ENCODE measurements around the gene ABCA7.
"Not testable (repeated sequence)": the region's sequence is repeated elsewhere in the genome, so short reads cannot be mapped to it uniquely, and the experiment has no call there.

ABCA7 gene

DNA sequence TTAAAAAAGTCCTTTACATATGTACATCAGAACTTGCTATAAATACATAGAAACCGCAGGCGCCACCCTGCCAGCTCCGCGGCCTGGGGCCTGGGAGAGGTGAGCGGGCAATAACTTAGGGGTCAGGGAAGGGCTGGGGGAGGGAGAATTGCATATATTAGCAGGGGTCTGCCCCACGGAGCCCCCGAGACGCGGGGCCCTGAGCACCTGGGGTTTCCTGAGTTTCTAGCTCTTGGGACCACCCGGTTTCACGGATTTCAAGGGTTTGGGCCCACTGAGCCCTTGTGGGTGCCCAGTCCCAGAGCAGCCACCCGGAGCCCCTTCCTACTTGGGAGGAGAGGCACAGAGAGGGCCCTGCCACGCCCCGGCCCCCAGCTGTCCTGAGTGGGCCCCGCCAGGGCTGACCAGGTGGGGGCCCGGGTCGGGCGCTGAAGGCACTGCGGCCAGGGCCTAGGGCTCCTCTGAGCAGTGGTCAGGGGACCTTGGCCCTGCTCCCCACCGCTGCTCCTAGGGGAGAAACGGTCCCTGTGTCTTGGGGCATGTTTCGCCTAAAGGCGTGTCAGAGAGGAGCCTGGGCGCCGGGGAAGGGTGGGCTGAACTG, 67.9 kb downstream of the ABCA7 start:
- DNase-seq, result no peak

- DNase-seq, result no peak
These were observed 68.6 kb downstream of the ABCA7 start for GRCh38 chr19:1108291-1109031.

DNA sequence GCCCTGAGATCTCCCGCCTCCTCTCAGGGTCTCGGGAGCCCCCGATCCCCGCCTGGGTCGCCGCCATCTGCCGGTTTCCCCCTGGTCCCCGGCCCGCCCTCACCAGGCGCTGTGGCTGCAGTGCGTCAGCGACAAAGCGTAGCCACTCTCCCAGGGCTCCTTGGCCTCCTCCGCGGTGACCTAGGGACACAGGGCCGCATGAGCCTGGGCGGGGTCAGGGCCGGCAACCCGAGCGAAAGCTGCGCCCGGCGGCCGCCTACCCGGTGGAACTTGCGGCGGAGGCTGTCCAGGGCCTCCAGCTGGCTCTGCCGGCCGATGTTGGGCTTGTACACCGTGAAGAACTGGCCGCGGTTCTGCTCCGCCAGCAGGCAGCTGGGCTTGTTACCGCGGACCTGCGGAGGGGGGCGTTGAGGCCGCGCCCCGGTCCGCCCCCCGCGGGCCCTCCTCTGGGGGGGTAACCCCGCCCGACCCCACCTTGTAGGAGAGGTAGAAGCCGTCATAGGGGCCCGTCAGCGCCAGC, 69.2 kb downstream of the ABCA7 start:
- no peak for DNase-seq

DNA sequence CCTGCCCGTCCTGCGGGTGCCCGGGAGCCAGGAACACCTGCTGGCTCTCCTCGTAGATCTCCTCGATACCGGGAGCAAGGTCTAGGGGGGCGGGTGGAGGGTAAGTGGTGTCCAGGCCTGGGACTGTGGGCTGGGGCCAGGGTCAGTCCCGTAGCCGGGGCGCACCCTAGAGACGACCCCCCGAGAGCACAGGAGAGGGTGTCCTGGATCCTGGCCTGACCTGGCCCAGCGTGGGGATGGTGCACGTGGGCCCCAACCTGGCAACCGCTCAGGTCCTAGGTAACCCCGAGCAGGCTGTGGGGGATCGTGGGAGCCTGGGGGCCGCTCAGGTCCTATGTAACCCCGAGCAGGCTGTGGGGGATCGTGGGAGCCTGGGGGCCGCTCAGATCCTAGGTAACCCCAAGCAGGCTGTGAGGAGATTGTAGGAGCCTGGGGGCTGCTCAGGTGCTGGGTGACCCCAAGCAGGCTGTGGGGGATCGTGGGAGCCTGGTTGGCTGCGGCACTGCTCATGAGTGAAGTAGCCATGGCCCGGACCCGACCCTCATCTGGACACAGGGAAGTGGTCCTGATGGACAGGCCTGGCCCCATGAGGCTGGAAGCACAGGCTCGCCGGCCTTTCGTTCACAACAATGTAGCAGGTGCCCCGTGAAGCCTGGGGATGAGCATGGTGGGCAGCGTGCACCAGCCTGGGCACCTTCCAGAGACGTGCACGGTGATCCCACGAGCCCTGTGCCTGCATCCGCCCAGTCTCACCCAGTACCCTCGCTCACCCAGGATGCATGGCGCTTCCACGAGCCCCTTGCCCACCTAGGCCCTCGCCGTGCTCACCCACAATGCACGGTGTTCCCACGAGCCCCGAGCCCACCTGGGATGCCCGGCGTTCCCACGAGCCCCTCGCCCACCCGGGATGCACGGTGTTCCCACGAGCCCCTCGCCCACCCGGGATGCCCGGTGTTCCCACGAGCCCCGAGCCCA, 70.1 kb downstream of the ABCA7 start:
- no peak for DNase-seq

DNA sequence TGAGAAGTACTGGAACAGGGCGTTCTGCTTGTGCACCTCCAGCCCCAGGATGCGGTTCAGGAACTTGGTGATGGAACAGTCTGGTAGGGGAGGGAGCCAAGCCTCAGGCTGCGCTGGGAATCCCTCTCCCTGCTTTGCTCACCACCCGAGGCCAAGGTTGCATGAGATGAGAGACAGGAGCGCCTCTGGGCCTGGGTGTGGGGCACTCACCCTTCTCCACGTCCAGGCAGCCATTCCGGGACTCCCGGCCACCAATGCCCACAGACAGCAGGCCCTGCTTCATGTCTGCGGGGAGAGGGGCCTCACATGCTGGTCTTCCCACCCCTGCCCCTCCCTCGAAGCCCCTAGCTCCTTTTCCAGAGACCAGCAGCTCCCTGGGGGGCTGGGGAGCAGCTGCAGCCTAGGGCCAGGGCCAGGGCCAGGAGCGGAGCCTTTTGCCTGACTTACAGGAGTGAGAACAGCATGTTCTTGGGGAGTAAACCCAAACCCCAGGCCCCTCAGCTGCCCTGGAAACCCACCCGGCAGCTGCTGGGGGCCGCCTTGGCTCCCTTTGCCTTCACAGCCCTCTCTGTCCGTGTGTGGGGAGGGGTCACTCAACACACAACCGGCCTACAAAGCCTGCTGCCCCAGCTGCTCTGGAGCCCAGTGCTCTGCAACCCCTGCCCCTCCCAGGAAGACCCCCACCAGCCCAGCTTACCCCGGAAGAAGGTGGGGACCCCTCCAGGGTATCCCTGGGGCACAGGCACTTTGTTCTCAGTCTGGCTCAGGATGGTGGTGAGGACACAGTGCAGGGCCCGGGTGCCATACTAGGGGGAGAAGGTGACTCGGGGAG, 71.1 kb downstream of the ABCA7 start:
- DNase-seq, result no peak

- no peak for DNase-seq
These were observed 71.8 kb downstream of the ABCA7 start for GRCh38 chr19:1111641-1112267.

DNA sequence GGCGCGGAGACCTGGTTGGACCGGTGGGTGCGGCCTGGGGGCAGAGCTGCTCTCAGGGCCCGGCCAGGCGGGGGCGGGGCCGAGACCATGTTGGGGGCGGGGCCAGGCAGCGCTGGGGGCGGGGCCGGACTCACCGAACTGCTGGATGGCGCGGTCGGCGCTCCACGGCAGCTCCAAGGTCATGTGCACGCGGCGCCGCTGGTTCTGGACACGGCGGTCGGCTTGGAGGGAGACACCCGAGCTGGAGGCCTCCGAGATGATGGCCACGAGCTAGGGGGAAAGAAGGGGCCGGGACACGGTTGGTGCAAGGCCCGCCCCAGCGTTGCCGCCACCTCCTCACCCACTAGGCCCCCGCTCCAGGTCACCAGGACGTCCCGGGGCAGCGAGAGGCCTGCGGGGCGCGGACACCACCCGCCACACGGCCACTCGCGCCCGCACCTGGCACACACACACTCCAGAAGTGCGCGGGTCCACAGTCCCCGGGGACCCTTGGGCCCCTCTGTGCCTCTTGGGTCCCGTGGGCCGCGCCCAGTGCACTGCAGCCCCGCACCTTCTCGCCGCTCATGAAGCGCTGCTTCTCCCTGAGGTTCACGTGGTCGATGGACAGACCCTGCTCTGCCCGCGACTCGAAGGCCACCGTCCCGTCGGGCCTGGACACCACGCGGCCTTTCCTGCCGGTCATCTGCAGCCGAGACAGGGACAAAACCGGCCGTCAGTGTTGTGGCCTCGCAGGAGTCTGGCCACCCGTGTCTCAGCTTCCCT, 72.5 kb downstream of the ABCA7 start:
- DNase-seq, result peak; percentile 51 to 53

DNA sequence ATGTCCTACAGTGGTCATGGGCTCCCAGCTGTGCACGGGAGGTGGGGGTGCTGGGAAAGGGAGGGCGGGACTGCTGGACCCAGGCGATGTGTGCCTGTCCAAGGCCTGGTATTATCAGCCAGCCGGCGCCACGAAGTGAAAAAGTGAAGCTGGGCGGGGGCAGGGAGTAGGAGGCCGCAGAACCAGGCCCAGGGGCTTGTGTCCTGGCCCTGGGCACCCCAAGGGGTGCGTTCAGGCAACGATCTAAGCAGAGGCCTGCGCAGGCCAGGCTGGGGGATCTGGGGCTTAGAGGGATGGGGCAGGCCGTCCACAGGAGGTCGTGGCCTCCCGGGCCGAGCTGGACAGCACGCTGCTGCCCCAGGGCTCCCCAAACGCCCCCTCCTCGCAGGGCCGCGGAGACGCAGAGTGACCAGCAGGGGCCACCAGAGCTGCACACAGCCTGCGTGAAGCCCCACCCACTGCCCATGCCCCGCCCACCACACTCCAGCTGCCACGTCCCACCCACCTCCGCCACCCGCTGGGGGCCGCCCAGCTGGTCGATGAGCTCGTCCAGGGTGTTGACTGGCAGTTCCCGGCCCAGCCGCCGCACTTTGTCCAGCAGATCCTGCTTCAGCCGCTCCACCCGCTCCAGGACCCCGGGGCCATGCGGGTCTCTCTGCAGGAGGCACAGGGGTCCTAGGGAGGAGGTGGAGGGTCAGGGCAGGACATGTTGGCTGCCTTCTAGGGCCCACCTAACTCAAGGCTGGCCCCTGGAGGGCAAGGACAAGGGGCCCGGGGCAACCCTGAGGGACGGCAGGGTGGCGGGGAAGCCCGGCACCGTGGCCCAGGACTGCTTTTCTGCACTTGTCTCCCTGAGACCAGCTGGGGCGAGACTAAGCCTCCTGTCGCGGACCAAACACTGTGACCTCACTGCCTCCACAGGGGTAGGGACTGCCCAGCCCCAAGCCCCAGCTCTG, 73.4 kb downstream of the ABCA7 start:
- peak; percentile 90 to 91 for DNase-seq

DNA sequence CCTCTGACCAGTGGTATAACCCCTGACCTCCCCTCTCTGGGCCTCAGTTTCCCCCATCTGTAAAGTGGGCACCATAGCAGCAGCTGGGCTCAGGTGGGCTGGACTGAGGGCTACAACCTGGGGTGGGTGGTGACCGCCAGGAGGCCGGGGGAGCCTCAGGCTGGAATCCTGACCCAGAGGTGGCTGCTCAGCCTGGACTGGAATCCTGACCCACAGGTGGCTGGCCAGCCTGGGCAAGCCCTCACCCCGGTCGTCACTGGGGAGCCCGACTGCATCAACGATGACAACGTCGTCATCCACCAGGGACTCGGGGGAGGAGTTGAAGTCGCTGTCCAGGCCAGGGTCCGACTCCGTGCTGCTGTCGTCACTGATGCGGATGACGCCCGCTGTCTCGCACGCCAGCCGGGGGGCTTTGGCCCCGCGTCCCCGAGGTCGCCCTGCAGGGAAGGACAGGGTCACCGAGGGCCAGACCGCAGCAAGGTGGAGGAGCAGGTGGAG, 74.1 kb downstream of the ABCA7 start:
- DNase-seq, result no peak

DNA sequence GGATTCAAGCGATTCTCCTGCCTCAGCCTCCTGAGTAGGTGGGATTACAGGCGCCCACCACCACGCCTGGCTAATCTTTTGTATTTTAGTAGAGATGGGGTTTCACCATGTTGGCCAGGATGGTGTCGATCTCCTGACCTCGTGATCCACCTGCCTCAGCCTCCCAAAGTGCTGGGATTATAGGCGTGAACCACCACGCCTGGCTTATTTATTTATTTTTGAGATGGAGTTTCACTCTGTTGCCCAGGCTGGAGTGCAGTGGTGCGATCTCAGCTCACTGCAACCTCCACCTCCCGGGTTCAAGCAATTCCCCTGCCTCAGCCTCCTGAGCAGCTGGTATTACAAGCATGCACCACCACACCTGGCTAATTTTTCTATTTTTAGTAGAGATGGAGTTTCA, 74.8 kb downstream of the ABCA7 start:
- not testable (repeated sequence) for DNase-seq

Data from activated T-cell treated with anti-CD3 and anti-CD28 coated beads, Interleukin-2, amount 50 U/mL, for 48 hours (primary cell).